Motor neuron (in vitro differentiated cells): Measurements from ENCODE around the gene SFXN5. TPM values are rescaled to one million over a fixed set of nuclear protein-coding genes. Genes with fewer than 3 reads are reported as not detected.
A peak's percentile ranks its signal among the peaks of the same experiment; 100 is the strongest.

Experiments used
- ATAC-seq, 8 experiments: fragments of 200-7000 bp; cut with Tn5 transposase; replicated peaks in 6 of 8; 2 replicates each; pipeline ENCODE4 v1.8.0; 2021; ENCODE audit warnings: mild to moderate bottlenecking in 8 of 8, moderate library complexity in 8 of 8
- H3K27ac ChIP-seq, 2 donors: fragments of 250-450 bp; sonication (Bioruptor Pico); 2 replicates each; pipeline ENCODE4 v1.9.0; 2021; ENCODE audit warnings: antibody characterized with exemption in 2 of 2, mild to moderate bottlenecking in 2 of 2, moderate library complexity in 1 of 2
- H3K4me1 ChIP-seq, 2 donors: fragments of 250-450 bp; sonication (Bioruptor Pico); replicated peaks in 1 of 2; 2 replicates each; pipeline ENCODE4 v1.6.1; 2021; ENCODE audit warnings: antibody characterized with exemption in 2 of 2, mild to moderate bottlenecking in 2 of 2, moderate library complexity in 1 of 2
- H3K4me3 ChIP-seq, 5 donors: fragments of 250-450 bp; sonication (Bioruptor Pico); 2 replicates each; pipeline ENCODE4 v1.9.0; 2021; ENCODE audit warnings: antibody characterized with exemption in 5 of 5, mild to moderate bottlenecking in 5 of 5, moderate library complexity in 4 of 5
- WGBS, 10 experiments: fragments of 450-650 bp; shearing (Covaris generic); methylation state at CpG; one replicate each; pipeline ENCODE4 v1.0.0; 2022; 5-methylcytosine and 5-hydroxymethylcytosine counted together
- in situ Hi-C, 9 experiments: fragments of 400-800 bp; cut with MboI; loops; one replicate each; pipeline ENCODE4 v1.15.0; 2021; ENCODE audit warnings: low sequenced_read_pairs in 9 of 9, low pct_unique_long_range_greater_than_20kb in 2 of 9; ENCODE audit not compliant: unreplicated experiment in 9 of 9
- total RNA-seq, 8 experiments: library from RNA; unstranded; fragments of 300-600 nt; gene quantifications; 2 replicates each; pipeline versions ENCODE4 v1.2.3 to v1.2.4, GENCODE V29; 2022

Gene SFXN5
- total RNA-seq, 8 experiments from 2014 or later = 6.4 to 35.6 (median 16.0) TPM

DNA sequence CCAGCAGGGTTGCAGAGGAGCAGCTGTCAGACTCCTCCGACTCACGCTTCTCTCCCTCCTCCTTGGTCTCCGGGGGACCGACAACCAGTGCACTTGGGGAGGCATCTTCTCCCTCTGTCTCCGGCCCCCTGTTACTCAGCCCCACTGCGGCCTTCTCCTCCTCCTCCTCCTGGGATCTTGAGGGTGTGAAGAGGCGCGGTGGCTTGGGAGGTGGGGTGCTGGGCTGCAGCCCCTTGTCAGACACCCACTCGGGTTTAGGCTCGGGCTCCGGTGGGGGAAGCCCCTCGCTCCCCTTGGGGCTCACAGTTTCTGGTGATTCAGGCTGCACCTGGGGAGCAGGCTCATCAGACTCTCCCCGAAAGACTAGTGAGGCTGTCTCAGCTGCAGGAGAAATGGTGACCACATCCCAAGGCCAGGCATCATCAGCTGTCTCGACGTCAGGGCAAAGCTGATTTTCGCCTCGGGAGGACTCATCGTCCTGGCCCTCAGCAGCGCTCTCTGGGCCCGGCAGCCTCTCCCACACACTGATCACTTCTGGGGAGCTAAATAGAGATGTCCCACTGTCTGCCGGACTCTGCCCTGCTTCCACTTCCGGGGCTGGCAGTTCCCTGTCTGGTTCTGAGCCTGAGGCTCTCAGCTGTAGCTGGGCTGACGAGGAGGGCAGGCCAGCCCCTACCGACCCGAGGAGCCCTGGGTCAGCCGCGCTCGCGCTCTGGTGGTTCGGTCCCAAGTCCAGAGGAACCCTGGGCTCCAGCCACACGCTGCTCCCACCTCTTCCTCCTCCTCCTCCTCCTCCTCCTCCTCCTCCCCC lies 9.0 kb upstream of the SFXN5 start:
- H3K4me3 ChIP-seq = no peak overlapping the region
- in situ Hi-C loops = loop anchor here in 4 of 9 experiments (10.0 kb wide), 2 partner anchors 74 to 84 kb away; no protein-coding TSS in a partner anchor

DNA sequence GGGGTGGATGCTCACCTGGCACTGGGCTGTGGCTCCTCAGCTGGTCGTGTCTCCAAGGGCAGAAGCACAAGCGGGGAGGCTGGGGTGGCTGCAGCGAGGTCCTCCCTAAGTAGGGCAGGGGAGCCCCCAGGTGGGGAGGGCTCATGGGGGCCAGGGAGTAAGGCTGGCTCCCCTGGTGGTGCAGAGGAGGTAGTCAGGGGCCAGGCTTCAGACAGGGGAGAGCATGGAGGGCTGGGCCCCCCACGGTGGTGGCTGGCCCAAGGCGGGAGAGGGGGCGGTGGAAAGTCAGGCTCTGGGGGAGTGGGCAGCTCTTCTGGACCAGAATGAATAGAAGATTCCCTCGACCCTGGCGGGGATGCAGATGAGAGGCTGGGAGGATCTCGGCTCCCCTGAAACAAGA lies 8.1 kb upstream of the SFXN5 start:
- WGBS, 10 experiments = 14 to 79% methylated on average over 1 to 2 of the region's 9 CpGs; no CpG with 5 or more reads in 8 of the 10 experiments
- Histone ChIP-seq H3K27ac (no peak overlapping the region), H3K4me1 (no peaks in the 10 kb centered on the region), H3K4me3 (no peak overlapping the region)
- in situ Hi-C loops = loop anchor here in 4 of 9 experiments (10.0 kb wide), 2 partner anchors 75 to 85 kb away; no protein-coding TSS in a partner anchor
- ATAC-seq = no peak

More for the DNA sequence above, 9.0 kb upstream of the SFXN5 start:
- no peak for ATAC-seq
- Histone ChIP-seq H3K27ac (no peak overlapping the region), H3K4me1 (peaks cover 0 to 2% of the 10 kb centered on the region in 2 donors)
- WGBS, 10 experiments = 73 to 100% (median 85%) methylated on average over 1 to 8 of the region's 31 CpGs; no CpG with 5 or more reads in 5 of the 10 experiments

DNA sequence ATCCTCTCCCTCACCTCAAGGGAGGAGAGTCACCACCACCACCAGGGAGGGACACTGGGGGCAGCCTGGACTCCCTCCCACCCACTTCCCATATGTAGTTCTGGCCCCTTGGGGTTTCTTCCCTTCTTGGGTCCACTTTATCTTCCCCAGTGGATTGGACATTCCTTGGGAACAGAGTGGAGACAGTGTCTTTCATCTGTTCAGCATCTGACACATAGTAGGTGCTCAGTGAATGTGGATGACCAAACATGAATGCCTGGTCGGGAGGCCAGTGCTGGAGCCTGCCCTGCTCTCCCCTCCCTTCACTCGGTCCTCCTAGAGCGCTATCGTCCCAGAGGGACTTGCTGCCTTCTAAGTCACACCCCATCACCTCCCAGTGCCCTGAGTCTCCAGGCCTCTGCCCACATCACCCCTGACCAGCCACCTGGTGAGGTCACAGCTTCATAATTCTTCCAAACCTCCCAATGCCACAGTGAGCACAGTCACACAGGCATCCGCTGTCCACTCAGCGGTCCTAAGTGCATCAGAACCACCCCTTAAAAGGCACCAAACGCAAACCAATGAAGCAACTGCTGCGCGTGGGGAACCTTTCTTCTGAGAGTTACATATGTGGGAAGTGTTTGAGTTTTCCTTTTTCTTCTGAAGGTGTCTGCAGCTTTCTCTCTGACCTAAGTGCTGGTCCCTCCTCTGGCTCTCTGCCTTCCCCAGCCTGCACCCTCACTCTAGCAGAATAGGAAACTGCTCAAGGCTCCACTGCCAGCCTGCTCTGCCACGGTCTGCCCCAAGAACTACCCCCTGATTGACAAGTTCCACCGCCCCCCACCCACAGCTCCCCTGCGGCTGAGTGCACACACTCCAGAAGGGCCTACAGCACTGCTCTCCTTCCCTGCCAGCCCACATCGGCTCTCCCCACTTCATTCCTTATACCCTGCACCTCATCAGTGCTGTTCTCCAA lies 7.2 kb upstream of the SFXN5 start:
- 60 to 100% (median 87%) methylated on average over 1 to 7 of the region's 13 CpGs; no CpG with 5 or more reads in 5 of the 10 experiments for WGBS, 10 experiments
- Histone ChIP-seq H3K4me1 (no peaks in the 10 kb centered on the region), H3K27ac (no peak overlapping the region), H3K4me3 (no peak overlapping the region)
- no peak for ATAC-seq
- in situ Hi-C loops = no loop called here

DNA sequence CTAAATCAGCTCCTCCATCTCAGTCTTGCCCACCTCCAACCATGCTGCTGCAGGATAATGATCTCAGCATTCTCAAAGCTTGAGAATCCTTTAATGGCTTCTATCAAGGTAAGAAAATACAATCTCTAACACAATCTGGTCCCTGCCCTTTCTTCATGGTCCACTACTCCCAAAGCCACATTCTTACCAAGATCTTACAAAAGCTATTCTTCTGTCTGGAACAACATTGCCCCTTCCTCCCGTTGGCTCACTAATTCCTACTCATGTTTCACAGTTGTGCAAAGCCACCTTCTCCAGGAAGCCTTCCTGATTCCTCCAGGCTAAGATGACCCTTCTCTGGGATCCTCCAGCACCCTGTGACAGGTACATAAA lies 5.9 kb upstream of the SFXN5 start:
- in situ Hi-C loops = no loop called here
- no peak for ATAC-seq
- Histone ChIP-seq H3K4me3 (no peak overlapping the region), H3K4me1 (no peaks in the 10 kb centered on the region), H3K27ac (no peak overlapping the region)
- WGBS, 10 experiments = 43 to 100% (median 72%) methylated on average over 1 of the region's 1 CpG; no CpG with 5 or more reads in 6 of the 10 experiments

DNA sequence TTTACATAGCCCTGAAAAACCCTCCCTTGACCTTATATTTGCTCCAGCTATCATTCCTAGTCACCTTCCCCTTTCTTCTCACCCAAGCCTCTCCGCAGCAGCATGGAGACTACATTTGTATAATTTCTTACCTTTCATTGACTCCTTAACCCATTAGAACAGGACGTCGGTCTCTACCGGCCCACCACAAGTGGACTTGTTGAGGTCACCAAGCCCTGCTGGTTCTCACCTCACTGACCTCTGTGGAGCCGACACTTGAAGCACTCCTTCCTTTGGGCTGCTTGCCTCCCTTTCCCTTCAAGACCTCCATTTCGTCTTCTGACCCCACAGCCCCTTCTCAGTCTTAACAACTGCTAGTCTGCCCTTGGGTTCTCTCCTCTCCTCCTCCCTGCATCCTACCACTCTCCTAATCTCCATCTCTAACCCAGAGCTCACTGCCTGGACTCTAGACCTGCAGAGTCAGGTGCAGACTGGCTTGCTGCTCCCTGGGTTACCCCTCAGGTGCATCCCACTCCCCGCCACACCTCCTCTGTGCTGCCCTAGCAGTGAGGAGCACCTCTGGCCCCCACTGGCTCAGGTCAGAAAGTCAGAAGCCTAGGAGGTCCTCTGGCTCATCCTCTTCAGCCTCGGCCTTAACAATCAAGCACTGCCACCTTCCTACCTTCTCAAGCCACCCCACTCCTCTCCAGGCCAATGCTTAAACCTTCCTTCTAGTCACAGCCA lies 5.3 kb upstream of the SFXN5 start:
- WGBS, 10 experiments = 74 to 91% (median 80%) methylated on average over 1 to 6 of the region's 8 CpGs; no CpG with 5 or more reads in 2 of the 10 experiments
- H3K4me3 ChIP-seq = no peak overlapping the region
- peaks cover 2 to 4% of the 10 kb centered on the region in 2 donors for H3K4me1 ChIP-seq
- in situ Hi-C loops = no loop called here
- ATAC-seq = no peak
- no peak overlapping the region for H3K27ac ChIP-seq

DNA sequence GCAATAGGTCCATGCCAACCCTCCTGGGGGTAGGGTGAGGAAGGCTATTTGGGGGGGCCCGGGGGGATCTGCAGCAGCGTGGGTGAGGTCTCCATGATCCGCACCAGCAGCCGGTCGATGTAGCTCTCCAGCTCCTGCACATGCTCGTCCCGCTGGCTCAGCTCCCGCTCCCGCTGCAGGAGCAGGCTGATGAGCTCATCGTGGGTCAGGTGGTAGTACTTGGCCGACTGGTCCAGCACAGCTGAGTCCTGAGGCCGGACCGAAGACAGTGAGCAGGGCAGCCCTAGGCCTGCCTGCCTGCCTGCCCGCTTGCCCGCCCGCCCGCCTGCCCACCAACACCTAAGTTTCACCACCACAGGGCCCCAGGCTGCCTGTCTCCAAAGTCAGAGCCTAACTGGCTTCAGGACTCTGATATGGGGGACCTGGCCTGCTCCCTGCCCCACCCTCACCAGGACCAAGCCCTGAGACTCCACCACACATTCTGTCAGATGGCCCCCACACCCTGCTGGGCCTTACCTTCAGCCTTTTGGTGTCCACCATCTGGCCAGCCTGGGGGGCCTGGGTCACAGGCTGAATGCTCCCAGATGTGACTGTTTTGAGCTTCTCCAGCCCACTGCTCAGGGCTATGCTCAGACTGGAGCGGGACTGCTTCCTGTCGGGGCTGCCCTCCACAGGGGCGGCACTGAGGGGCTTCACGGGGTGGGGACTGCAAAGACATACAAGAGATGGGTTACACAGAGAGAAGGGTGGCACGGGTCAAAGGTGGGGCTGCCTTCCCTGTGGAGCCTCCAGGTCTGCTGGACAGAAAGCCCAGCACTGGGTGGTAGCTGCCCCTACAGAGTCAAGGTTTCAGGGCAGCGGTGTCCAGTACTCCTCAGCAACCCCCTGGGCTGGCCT lies 4.2 kb upstream of the SFXN5 start:
- Histone ChIP-seq H3K4me1 (peaks cover 2 to 4% of the 10 kb centered on the region in 2 donors), H3K4me3 (no peak overlapping the region), H3K27ac (no peak overlapping the region)
- WGBS, 10 experiments = no CpG with 5 or more reads among the region's 23 CpGs
- peak in 3 of 8 experiments; percentile 5 to 27 (median 7) for ATAC-seq
- in situ Hi-C loops = no loop called here

DNA sequence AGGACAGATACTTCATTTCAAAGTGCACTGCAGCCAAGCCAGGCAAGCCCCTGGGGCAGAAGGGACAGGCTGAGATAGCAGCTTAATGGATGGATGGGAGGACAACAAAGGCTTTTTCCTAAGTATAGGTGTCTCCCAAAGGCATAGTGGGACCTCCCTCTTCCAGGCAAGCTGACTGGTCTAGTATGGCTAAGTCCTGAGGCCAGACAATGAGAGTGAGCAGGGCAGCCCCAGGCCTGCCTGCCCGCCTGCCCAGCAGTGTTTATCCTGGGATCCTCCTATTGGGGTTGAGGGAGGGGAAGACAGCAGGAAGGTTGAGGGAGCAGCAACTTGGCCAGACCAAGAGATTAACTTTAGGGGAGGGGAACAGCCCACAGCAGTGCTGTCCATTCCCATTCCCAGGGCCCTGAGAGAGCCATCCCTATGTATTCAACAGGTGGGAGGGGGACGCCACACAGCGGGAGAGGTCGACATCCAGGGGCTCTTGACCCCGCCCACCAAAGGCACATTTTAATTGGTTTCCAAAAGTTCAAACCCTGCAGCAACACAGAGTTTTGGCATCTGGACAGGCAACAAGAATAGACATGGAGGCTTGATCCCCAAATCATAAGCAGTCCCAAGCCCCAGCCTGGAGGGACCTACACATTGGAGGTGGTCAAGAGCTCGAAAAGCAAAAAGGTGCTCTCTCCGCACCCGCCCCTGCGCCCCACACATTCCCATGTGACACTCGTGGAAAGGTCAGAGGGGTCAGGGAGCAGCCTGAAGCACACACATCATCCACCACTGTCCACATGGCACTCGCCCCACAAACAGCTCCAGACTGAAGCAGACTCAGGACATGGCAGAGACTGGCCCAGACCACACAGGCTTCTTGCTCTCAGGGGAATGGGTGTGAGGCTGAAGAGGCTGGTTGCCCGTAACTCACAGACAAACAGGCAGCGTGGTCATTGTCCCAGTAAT lies 2.9 kb upstream of the SFXN5 start:
- no peak for ATAC-seq
- Histone ChIP-seq H3K4me3 (no peak overlapping the region), H3K4me1 (peaks cover 7 to 10% of the 10 kb centered on the region in 2 donors), H3K27ac (no peak overlapping the region)
- 33 to 100% (median 88%) methylated on average over 1 to 5 of the region's 13 CpGs; no CpG with 5 or more reads in 4 of the 10 experiments for WGBS, 10 experiments
- in situ Hi-C loops = no loop called here

DNA sequence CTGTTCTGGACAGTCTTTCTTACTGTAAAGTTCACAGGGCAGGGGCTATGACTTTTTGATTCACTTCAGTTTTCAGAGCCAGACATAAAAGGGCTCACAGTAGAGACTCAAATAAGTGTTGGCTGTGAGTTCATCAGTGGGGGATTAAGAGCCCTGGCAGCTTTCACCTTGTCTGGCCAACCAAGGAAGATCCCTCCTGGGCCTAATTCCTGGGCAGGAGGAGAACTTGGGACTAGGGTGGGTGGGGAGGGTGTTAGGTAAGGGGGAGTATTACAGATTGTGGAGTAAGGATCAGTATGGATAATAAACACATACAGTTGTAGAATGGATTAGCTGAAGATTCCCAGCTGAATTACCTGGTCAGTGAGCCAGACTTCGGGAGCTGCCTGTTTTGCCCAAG lies 904 bp upstream of the SFXN5 start:
- H3K4me1 ChIP-seq = peaks cover 10 to 14% of the 10 kb centered on the region in 2 donors
- no peak overlapping the region for H3K27ac ChIP-seq
- in situ Hi-C loops = no loop called here
- no peak for ATAC-seq
- 80 to 100% (median 86%) methylated on average over 1 of the region's 1 CpG; no CpG with 5 or more reads in 7 of the 10 experiments for WGBS, 10 experiments
- peak overlapping the region in 3 of 5 donors; percentile 67 to 90 (median 74) for H3K4me3 ChIP-seq

DNA sequence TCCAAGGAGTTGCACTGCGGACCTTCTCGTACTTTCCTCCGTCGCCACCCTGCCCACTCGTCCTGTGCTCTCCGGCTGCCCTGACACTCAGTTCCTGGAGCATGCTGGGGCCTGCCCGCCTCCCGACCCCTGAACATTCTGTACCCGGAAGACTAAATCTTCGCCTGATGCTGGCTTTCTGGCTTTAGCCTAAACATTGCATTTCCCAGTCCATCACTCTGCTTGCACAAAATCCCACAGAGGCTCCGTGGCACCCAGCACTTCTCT lies 550 bp upstream of the SFXN5 start:
- H3K27ac ChIP-seq = no peak overlapping the region
- H3K4me3 ChIP-seq = peak overlapping the region; percentile 67 to 98 (median 89)
- 7 to 50% (median 18%) methylated on average over 1 to 10 of the region's 11 CpGs; no CpG with 5 or more reads in 3 of the 10 experiments for WGBS, 10 experiments
- ATAC-seq = peak in 2 of 8 experiments; percentile 2
- in situ Hi-C loops = no loop called here
- peaks cover 10 to 14% of the 10 kb centered on the region in 2 donors for H3K4me1 ChIP-seq

DNA sequence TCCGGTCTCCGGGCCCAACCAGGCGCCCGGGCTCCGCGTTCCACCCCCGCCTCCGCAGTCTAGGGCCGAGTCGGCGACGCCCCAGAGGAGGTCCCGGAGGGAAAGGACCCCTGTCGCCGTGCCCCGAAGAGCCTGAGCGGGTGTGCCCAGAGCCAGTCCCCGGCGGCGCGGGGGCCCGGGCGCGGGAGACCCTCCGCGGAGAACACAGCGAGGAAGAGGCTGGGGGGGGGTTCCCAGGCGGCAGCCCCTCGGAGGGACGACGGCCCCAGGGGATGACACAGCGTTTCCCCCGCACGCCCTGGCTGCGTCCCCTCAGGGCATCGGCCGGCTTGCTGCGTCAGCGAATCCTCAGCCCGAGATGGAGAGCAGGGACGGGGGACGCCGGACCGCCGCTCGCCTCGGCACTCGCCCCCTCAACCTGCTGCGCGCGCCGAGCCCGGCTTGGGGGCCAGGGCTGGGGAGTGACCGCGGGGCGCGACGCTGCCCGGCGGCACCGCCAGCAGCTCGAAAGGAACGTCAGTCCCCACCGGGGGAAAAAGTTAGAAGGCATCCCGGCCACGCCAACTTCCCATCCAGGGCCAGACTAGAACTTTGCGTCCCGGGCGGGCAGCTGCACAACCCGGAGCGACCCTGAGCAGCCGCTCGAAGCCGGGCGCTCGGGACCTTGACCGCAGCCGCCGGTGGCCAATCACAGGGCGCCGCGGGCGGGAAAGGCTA lies 711 bp downstream of the SFXN5 start:
- H3K27ac ChIP-seq = peak overlapping the region; percentile 41 to 48
- peak overlapping the region; percentile 67 to 98 (median 89) for H3K4me3 ChIP-seq
- 0% methylated on average over 1 to 10 of the region's 83 CpGs; no CpG with 5 or more reads in 7 of the 10 experiments for WGBS, 10 experiments
- peaks cover 10 to 14% of the 10 kb centered on the region in 2 donors for H3K4me1 ChIP-seq
- in situ Hi-C loops = no loop called here
- peak; percentile 12 to 49 (median 44) for ATAC-seq
